Rectal smooth muscle tissue (tissue), 1 donor: ENCODE data around the gene TSEN54.

Source experiments
- H3K27ac ChIP-seq: one replicate; pipeline ENCODE4 v1.7.0; 2013; ENCODE audit warnings: low read depth, low read length, inconsistent platforms
- H3K27me3 ChIP-seq: one replicate; pipeline ENCODE4 v1.7.0; 2013; ENCODE audit warnings: low read length; ENCODE audit not compliant: control insufficient read depth, insufficient read depth
- H3K36me3 ChIP-seq: one replicate; pipeline ENCODE4 v1.7.0; 2013; ENCODE audit warnings: low read length; ENCODE audit not compliant: control insufficient read depth, insufficient read depth
- H3K4me1 ChIP-seq: one replicate; pipeline ENCODE4 v1.7.0; 2013; ENCODE audit warnings: low read length; ENCODE audit not compliant: control insufficient read depth, insufficient read depth
- H3K4me3 ChIP-seq: one replicate; pipeline ENCODE4 v1.7.0; 2013; ENCODE audit warnings: low read length
- H3K9ac ChIP-seq: one replicate; pipeline ENCODE4 v1.7.0; 2013; ENCODE audit warnings: low read length

The TSEN54 gene

DNA sequence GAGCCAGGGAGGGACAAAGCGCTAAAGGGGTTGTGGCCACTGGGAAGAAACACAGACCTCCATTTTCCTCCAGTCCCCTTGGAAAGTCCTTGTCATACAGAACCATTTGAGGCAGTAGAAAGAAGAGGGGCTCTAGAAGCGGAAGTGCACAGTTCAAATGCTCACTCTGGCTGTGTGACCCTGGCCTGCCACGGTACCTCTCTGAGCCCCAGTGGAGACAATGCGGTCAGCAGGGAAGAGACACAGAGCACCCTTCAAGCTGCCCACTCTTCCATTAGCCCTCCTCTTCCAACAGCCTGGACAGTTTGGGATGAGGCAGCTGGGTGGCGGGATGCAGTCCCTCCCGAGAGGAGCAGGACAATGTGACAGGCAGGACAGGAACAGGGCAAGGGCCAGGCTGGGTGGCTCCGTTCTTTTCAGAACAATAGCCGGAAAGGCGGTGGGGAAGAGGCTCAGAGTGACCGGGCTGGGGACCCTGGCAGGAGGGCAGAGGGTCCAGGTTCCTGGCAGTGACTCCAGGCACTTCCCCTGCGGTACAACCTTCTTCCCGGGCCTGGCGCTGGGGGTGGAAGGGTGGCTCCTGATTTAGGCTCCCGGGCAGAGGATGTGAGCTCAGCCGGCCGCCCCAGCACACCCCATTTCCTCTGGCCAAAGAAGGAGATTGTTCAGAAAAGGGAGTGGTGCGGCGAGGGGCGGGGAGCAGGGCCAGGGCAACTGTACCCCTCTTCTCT is 6.6 kb upstream of the TSEN54 start:
- H3K27ac ChIP-seq = peak overlapping the region; percentile 27
- H3K4me3 ChIP-seq = no peak overlapping the region
- H3K36me3 ChIP-seq = peaks cover 16% of the 10 kb centered on the region
- no peaks in the 10 kb centered on the region for H3K27me3 ChIP-seq
- H3K9ac ChIP-seq = no peak overlapping the region
- peaks cover 19% of the 10 kb centered on the region for H3K4me1 ChIP-seq

GRCh38 chr17:75511270-75511609 is 5.1 kb upstream of the TSEN54 start:
- H3K36me3 ChIP-seq = peaks cover 10% of the 10 kb centered on the region
- H3K9ac ChIP-seq = no peak overlapping the region
- peaks cover 19% of the 10 kb centered on the region for H3K4me1 ChIP-seq
- H3K4me3 ChIP-seq = no peak overlapping the region
- no peaks in the 10 kb centered on the region for H3K27me3 ChIP-seq
- peak overlapping the region; percentile 21 for H3K27ac ChIP-seq

- H3K27ac ChIP-seq = peak overlapping the region; percentile 21
- no peak overlapping the region for H3K4me3 ChIP-seq
- no peak overlapping the region for H3K9ac ChIP-seq
- no peaks in the 10 kb centered on the region for H3K27me3 ChIP-seq
- peaks cover 7% of the 10 kb centered on the region for H3K36me3 ChIP-seq
- H3K4me1 ChIP-seq = peaks cover 19% of the 10 kb centered on the region
Observed at GRCh38 chr17:75511610-75512575, 4.4 kb upstream of the TSEN54 start.

- Histone ChIP-seq H3K4me3 (peak overlapping the region; percentile 79), H3K9ac (no peak overlapping the region), H3K27me3 (no peaks in the 10 kb centered on the region), H3K36me3 (peaks cover 3% of the 10 kb centered on the region), H3K4me1 (peaks cover 25% of the 10 kb centered on the region), H3K27ac (no peak overlapping the region)
Observed at GRCh38 chr17:75512926-75513640, 3.2 kb upstream of the TSEN54 start.

- peaks cover 23% of the 10 kb centered on the region for H3K4me1 ChIP-seq
- H3K9ac ChIP-seq = no peak overlapping the region
- peak overlapping the region; percentile 79 for H3K4me3 ChIP-seq
- peaks cover 3% of the 10 kb centered on the region for H3K36me3 ChIP-seq
- no peaks in the 10 kb centered on the region for H3K27me3 ChIP-seq
- H3K27ac ChIP-seq = no peak overlapping the region
Observed at GRCh38 chr17:75513641-75514000, 2.7 kb upstream of the TSEN54 start.

GRCh38 chr17:75514299-75514918 is 1.9 kb upstream of the TSEN54 start:
- Histone ChIP-seq H3K27me3 (no peaks in the 10 kb centered on the region), H3K4me1 (peaks cover 21% of the 10 kb centered on the region), H3K4me3 (peak overlapping the region; percentile 79), H3K27ac (peak overlapping the region; percentile 76), H3K36me3 (peaks cover 3% of the 10 kb centered on the region), H3K9ac (peak overlapping the region; percentile 19)

- Histone ChIP-seq H3K4me3 (peak overlapping the region; percentile 79), H3K27ac (peak overlapping the region; percentile 76), H3K27me3 (no peaks in the 10 kb centered on the region), H3K36me3 (peaks cover 3% of the 10 kb centered on the region), H3K9ac (peak overlapping the region; percentile 19), H3K4me1 (peaks cover 21% of the 10 kb centered on the region)
Observed at GRCh38 chr17:75514919-75515495, 1.3 kb upstream of the TSEN54 start.

DNA sequence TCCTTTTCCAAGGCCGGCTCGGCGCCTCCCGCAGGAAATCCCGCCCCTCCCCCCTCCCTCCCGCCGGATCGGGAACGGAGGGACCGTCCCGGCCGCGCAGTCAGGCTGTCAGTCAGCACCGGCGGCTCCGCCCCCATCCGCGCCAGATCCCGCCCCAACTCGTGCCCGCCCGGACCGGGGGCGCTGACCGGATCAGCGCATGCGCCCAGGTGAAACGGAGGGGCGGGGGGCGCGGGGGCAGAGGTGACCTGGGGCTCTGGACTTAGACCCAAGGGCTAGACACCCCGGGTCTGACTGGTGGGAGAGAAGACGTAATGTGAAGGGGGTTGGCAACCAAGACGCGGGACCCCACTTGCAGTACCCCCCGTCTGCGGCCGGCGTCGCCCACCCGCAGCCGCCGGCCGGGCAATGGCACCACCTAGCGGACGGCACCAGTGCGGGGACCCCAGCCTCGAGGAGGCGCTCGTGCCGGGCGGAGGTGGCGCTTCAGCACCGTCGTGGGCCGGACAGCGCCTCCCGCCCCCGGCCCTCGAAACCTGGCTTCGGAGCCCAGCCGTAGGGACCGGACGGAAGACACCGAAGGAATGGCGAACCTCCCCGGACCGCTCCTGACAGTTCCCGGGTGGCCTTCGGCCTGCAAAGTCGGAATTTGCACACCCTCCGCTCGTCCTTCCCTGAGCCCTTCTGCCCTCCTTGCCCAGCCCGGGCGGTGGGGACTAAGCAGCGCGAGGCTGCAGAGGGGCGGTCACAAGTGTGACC is 653 bp upstream of the TSEN54 start, which contains the start of gene CASKIN2:
Gene CASKIN2 (minus strand): TSS at position 42 of the 759 bp plus-strand sequence. CDS start 1,733 bp downstream, outside the sequence.
- Histone ChIP-seq H3K4me3 (peak within 1 kb of the TSS; percentile 79), H3K4me1 (peaks cover 21% of the 10 kb centered on the region), H3K27ac (peak within 1 kb of the TSS; percentile 76), H3K36me3 (peaks cover 2% of the 10 kb centered on the region), H3K9ac (peak within 1 kb of the TSS; percentile 19), H3K27me3 (no peaks in the 10 kb centered on the region)

DNA sequence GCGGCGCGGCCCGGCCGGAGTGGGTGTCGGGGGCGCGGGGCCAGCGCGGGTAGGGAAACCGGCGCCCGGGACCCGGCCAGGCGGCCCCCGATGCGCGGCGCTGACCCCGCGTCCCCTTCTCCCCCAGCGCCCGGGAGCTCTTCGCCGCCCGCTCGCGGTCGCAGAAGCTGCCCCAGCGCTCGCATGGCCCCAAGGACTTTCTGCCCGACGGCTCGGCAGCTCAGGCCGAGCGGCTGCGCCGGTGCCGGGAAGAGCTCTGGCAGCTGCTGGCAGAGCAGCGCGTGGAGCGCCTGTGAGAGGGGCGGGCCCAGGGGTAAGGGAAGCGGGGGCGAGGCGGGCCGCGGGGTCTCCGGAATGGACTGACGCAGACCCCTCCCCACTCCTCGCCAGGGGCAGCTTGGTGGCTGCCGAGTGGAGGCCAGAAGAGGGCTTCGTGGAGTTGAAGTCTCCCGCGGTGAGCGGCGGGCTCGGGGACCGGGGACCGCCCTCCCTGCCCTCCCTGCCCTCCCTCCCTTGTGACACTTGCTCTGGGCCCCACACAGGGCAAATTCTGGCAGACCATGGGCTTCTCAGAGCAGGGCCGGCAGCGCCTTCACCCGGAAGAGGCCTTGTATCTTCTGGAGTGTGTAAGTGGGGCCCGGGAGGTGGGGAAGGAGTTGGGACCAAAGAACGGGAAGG is 430 bp downstream of the TSEN54 start:
- Histone ChIP-seq H3K27me3 (no peaks in the 10 kb centered on the region), H3K4me1 (peaks cover 20% of the 10 kb centered on the region), H3K27ac (no peak overlapping the region), H3K9ac (no peak overlapping the region), H3K4me3 (peak overlapping the region; percentile 76), H3K36me3 (no peaks in the 10 kb centered on the region)

DNA sequence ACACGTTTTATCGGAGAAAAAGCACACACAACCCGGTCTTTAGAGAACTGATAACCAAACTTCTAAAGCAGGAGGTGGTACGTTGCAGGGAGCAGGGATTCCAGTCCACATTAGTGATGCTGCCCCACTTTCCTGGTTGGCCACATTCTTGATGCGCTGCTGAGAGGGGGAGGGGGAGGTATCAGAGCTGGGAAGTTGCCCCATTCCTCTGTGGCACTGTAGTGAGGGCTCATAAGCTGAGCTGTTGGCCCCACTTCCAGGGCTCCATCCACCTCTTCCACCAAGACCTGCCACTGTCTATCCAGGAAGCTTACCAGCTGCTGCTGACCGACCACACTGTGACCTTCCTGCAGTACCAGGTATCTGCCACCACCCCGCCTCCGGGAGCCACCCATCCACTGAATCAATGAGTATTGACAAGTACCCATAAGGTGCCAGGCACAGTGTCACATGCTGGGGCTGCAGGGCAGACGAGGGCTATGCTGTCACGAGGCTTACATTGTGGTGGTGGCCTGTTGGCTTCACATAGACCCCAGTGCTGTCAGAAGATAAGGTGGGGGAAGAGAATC is 1.1 kb downstream of the TSEN54 start:
- H3K27me3 ChIP-seq = no peaks in the 10 kb centered on the region
- no peaks in the 10 kb centered on the region for H3K36me3 ChIP-seq
- peaks cover 17% of the 10 kb centered on the region for H3K4me1 ChIP-seq
- peak overlapping the region; percentile 76 for H3K4me3 ChIP-seq
- no peak overlapping the region for H3K27ac ChIP-seq
- H3K9ac ChIP-seq = no peak overlapping the region
